ENCODE measurements around the gene LMTK2.
A peak's percentile ranks its signal among the peaks of the same experiment; 100 is the strongest.

LMTK2 gene

DNA sequence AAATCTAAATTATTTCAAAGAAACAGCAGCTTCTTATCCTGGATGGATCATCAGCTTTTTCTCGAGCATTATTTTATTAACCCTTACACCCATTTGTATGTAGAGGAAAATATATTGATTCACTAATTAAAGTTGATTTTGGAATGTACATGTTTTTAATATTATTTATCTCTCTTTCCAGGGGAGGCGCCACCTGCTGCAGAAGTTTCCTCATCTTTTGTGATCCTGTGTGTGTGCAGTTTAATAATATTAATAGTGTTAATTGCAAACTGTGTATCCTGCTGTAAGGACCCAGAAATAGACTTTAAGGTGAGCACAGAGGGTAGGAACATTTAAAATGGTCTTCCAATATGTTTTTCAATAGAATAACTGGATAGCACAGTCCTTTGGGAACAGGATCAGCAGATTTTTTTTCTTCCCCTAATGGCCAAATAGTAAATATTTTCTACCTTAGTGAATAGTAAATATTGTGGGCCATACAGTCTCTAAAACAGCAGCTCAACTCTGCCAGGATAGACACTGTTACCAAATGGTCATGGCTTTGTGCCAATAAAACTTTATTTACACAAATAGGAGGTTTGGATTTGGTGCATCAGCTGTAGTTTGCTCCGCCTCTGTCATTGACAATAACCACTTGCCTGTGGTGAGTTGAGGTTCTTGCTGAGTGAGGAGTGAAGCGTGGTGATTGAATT, 30.6 kb downstream of the LMTK2 start:
- no peak for DNase-seq (ENCODE audit: low read depth in 1 of 2, low spot score in 1 of 2)

DNA sequence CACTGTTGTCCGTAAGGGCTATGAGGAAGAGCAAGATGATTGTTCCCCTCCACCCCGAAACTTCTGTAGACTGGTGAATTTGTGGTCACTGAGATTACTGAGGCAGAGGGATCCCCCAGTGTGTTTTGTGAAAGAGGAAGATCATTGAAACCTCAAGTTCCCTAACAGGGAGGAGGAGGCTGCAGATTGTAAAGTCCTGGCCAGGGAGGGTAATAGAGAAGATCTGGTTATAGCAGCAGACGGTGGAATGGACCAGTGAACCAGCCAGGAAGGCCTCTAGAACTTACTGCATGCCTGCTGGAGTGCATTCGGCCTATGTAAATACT, 31.1 kb downstream of the LMTK2 start:
- no peak for DNase-seq (ENCODE audit: low read depth in 1 of 2, low spot score in 1 of 2)

DNA sequence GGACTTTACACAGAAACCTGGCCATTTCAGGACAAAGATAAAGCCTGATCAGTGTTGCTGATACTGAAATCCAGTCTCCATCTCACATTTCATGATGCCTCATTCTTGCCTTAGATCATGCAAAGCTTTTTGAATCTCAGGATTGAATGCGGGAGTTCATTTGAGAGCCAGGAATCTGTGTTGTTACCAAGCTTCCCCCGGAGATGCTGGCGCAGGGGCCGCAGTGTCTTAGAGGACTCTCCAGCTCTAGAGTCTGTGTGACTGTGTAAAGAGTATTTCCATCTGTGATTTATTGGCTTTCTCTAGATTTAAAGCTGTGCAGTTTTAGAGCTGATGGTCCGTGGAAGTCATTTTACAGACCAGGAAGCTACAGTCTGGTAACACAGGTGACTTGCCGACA, 32.0 kb downstream of the LMTK2 start:
- DNase-seq (ENCODE audit: low read depth in 1 of 2, low spot score in 1 of 2), result no peak

DNA sequence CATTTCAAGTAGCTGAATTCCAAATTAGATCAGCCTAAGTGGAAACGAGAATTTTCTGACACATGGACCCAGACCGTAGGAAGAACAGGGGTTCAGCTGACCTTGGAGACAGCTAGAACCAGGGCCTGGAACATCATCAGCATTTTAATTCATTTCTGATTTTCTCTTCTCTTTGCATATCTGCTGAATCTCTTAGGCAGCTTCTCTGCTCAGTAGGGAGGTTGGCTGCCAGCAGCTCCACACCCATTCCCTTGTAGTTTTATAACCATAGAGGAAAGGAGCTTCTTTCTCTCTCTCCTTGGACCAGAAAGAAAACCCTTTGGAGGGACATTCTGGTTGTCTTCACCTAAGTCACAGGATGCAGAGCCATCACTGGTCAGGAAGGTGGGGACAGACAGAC, 36.0 kb downstream of the LMTK2 start:
- DNase-seq (ENCODE audit: low read depth in 1 of 2, low spot score in 1 of 2), result no peak

DNA sequence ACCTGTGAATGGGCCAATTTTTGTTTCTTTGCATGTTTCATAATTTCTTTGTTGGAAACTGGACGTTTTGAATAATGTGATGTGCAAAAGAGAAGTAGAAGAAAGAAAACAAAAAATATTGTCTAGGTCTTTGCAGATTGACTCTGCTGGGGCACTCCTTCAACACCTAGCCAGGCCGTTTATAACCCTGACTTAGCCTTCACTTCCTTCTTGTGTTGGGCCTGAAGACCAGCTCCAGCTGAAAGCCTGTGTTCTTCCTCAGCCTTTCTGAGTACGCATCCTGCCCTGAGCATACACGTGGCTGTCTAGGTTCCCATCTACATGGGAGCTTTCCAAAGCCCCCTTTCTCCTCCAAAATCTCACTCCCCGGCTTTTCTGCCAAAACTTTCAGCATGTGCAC, 41.9 kb downstream of the LMTK2 start:
- DNase-seq (ENCODE audit: low read depth in 1 of 2, low spot score in 1 of 2), result no peak

DNA sequence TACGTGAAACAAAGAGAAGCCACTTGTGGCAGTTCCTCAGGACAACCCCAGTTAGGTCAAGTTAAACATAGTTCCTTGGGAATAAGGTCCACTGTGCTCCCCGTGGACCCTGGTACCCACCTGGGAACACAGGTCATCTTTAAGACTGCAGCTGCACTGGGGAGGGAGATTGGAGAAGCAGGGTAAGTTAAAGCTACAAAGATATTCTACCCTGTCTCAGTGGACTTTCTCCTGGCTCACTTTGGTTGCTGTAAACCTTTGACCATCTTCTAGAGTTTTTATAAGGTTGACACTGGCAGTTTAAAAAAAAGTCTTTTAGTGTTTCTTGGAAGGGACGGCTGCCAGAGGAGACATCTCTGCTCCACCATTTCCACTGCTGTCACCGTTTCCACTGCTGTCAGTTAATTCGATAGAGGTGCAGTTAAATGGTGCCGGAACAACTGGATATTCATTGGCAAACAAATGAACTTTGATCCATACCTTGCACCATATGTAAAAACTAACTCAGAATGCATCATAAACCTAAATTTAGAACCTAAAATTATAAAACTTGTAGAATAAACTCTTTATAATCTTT, 42.5 kb downstream of the LMTK2 start:
- no peak for DNase-seq (ENCODE audit: low read depth in 1 of 2, low spot score in 1 of 2)

DNA sequence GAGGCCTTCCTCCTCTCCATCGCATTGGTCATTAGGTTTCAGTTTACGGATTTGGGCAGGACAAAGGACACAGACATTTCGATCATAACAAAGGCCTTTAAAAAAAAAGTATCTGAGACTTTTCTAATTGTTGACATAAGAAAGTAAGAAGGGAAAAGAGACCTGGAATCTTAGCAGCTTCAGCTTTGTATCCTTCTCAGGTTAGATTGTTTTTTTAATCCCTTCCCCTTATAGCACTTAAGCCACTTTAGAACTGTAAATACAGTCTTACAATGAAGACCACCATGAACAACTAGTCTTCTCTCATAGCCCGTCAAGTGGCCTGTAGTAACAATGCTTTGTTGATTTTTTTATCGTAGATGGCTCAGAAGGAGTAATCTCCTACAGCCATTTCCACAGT, 45.2 kb downstream of the LMTK2 start:
- no peak for DNase-seq (ENCODE audit: low read depth in 1 of 2, low spot score in 1 of 2)

DNA sequence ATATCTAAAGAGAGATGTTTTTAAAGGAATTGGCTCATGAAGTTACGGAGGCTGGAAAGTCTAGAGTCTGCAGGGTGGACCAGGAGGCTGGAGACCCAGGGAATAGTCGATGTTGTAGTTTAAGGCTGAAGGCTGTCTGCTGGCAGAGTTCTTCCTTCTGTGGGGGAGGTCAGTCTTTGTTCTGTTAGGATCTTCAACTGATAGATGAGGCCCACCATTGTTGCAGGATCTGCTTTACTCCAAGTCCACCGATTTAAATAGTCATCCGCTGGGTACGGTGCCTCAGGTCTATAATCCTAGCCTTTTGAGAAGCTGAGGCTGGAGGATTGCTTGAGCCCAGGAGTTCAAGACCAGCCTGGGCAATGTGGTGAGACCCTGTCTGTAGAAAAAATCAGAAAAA, 50.0 kb downstream of the LMTK2 start:
- DNase-seq (ENCODE audit: low read depth in 1 of 2, low spot score in 1 of 2), result no peak

DNA sequence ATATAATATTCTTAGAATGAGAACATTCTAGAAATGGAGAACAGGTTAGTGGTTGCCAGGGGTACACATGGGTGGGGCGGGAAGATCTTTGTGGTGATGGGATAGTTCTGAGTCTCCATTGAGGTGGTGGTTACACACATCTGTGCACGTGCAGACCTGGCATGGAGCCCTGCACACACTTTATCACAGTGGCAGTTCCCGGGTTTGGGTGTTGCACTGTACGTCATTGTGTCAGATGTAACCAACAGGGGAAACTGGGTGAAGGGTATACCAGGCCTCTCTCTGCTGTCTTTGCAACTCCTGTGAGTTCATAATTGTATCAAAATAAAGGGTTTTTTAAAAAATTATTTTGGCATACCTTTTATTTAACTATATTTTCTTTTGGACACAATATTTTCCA, 51.1 kb downstream of the LMTK2 start:
- DNase-seq (ENCODE audit: low read depth in 1 of 2, low spot score in 1 of 2), result no peak

DNA sequence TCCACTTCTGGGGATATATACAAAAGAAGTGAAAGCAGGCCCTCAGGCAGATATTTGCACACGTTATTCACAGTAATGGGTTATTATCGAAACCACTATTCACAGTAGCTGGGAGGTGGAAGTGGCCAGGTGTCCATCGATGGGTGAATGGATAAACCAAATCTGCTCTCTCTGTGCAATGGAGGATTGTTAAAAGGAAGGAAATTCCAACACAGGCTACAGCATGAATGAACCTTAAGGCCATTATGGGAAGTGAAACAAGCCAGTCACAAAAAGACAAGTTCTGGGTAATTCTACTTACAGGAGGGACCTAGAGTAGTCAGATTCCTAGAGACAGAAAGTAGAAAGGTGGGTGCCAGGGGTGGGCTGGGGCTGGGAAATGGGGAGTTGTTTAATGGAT, 56.1 kb downstream of the LMTK2 start:
- DNase-seq (ENCODE audit: low read depth in 1 of 2, low spot score in 1 of 2), result no peak

DNA sequence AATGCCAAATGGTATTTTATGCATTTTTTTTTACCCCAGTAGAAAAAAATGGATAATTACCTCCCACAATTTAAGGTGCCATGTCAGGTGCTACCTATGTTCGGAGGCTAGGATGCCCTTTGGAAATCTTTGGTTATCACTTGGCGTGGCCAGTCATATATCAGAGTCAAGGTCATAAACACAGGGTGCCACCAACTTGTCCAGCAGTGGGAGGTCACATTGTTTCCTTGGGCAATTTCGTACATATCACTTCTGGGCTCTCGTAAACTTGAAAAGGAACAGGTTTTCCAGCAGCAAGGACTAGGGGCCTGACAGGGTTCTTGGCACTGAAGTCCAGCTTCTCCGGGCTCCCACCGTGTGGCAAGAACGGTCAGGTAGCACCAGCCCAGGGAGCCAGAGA, 56.6 kb downstream of the LMTK2 start:
- DNase-seq (ENCODE audit: low read depth in 1 of 2, low spot score in 1 of 2), result no peak

DNA sequence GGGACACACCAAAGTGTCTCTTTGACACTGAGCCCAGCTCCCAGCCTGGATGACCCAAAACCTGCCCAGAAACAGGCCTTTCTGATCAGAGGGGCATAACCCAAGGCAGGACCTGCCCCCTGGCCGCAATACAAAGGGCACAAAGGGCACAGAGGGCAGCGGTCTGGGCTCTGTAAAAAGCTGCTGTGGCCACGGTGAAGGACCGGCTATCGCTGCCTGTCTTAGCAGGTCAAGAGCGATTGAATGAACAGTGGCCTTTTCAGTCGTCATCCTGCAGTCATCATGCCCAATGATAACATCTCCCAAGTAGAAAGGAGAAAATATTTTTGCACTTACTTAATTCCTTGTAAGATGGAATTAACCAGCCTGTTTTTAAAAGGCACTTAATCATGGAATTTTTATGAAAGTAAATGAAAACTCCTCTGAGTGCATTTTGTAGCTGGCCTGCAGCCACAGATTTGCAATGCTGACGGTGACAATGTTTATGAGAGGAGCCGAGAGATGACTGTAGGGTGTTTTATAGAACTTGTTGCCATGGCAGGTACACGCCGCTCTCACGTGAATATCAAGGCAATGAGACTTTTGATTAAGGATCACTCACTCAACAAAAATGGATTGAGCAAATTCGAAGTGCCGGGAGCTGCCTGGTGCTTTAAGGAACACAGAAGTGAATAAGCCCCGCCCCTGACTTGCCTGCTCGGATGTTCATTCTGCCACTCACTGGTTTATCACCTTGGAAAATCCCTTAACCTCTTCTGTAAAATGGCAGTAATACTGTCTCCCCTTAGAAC, 57.2 kb downstream of the LMTK2 start:
- DNase-seq (ENCODE audit: low read depth in 1 of 2, low spot score in 1 of 2), result no peak

DNA sequence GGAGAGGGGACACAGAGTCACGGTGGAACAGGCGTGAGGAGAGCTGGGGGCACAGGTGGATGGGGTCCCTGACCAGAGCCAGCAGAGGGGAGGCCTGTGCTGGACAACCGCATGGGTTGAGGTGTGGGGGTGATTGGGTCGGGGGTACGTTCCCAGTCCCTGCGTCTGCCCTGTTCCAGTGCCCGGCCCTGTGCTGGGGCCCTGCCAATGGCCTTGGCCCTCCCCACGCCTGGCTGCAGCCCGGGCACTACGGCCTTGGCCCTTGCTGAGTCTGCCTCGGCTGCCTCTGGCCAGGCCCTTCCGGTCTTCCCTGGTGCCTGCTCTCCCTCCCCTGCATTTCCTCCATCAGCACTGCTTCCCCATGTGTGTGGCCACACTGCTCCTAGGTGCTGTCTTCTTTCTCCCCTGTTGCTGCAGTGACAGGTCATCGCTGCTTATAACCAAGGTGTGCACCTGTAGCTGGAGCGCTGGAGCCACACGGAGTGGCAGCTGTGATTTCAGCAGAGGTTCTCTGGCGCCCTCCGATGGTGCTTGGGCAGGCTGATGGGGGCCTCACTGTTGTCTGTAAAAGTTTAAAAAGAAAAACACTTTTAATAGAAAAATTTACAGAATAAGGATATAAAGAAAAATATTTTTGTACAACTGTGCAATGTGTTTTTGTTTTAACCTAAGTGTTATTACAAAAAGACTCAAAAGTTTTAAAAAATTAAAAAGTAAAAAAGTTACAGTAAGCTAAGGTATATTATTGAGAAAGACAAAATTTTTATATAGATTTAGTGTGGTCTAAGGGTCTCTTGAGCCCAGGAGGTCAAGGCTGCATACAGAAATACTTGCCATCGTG, 59.4 kb downstream of the LMTK2 start:
- peak in 1 of 2 donors; percentile 15 for DNase-seq (ENCODE audit: low read depth in 1 of 2, low spot score in 1 of 2)

DNA sequence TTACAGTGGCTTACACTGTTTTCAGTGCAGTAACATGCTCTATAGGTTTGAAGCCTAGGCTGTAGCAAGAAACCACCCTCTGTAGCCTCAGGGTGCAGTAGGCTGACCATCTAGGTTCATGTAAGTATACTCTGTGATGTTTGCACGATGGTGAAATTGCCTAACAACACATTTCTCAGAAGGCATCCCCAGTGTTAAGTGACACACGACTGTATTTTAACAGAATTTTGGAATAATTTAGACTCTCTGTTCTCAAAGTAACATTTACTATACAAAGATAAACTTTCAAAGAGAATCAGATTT, 60.0 kb downstream of the LMTK2 start:
- no peak for DNase-seq (ENCODE audit: low read depth in 1 of 2, low spot score in 1 of 2)

DNA sequence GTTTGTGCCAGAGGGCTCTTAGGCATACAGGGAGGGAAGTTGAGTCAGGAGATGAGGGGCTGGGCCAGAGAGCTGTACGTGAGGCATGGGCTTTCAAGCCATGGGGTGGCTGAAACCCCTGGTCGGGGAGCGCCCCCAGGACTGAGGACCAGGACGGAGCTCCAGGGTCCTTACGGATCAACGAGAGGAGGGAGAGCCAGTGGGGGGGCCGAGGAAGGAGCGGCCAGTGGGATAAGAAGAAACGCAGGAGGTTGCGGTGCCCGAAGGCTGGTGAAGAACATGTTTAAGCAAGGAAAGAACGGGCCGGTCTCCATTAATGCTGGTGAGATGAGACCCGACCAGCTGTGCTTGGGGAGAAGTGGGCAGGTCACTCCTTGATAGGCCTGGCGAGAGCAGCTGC, 61.0 kb downstream of the LMTK2 start:
- DNase-seq (ENCODE audit: low read depth in 1 of 2, low spot score in 1 of 2), result no peak

DNA sequence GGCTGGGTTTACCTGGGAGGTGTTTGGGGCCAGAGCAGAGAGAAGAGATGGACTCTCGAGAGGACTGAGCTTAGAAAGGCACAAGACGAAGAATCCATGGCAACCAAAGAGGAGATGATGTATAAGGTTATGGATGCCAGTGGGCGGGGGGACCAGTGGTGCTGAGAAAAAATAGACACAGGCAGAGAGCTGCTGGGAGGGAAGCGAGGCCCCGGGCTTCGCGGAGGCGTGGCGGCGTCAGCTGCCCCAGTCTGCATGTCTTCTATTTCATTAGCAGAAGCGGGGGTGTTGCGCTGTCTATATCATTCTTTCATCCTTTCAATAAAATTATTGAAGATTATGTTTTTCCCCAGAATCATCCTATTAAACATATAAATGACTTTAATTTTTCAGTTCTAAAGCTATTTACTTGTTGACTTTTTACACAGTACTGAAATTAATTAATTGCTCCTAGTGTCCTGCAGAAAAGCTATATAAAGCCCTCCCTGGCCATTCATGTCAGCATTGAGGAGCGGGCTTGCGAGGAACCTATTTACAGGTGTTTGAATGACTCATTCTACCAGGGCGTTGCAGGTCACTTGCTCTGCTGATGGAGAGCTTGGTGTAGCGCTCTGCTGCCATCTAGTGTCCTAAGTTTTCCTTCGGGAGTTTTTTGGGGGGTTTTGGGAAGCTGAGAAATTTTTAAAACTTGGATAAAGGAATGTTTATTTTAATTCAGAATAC, 61.7 kb downstream of the LMTK2 start:
- DNase-seq (ENCODE audit: low read depth in 1 of 2, low spot score in 1 of 2), result peak; percentile 30 to 34

DNA sequence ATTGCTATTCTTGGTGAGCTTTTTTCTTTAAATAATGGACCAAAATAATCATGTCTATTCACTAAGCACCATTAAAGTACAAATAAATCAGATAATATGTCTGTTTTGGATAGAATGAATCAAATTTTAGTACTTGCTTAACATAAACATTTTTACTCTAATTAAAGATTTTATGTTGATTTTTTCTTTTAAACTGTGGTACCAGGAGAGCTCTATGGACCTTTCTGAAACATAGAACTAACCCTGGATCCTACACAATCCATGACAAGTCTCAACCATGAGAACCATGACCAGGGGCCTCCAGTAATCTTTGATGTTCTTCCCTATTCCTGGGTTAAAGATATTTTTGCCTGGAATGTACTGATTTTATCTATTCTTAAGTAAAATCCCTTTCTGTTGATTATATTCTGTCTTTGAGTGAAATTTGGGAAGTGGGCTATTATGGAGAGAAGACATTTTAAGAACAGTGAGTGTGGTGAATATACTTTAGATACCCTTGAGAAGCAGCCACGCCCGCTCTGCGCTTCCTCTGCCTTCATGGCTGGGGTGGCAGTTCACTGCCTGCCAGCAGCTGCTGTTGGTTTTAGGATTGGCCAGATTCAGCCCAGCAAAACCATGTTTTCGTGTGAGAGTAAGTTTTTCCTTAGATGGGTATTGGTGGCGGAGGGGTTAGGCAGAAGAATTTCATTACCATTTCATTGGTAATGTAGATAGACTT, 62.4 kb downstream of the LMTK2 start:
- DNase-seq (ENCODE audit: low read depth in 1 of 2, low spot score in 1 of 2), result no peak

DNA sequence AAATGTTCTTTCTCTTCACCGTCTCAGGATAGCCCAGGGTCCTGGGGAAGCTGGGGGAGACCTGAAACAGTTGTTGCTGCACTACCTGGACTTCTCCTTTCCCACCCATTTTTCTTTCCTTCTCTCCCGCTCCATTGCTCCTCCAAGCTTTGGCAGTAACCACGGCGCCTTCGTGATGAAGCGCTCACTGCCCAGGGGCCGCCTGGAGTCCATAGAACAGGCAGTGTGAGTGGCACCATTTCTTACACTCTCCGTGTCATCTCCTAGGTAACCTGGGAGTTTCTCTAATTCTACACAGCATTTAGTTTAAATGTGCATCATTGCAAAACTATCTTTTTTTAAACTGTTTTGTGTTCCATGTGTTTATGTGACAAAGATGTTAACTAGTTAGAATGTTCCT, 64.3 kb downstream of the LMTK2 start:
- DNase-seq (ENCODE audit: low read depth in 1 of 2, low spot score in 1 of 2), result no peak

DNA sequence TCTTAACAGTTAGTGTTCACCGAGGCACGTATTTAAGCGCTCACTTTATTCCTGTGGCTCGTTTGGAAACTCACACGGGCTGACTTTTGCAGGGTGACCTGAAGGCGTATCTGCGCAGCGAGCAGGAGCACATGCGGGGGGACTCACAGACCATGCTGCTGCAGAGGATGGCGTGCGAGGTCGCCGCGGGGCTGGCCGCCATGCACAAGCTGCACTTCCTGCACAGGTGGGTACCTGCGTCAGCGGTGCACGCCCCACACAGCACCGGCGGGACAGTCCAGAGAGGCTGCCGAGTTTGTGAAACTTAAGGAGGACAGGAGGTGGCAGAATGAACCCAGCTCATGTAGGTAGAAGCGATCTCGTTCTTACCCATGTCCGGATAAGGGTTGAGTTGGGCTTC, 64.8 kb downstream of the LMTK2 start:
- DNase-seq (ENCODE audit: low read depth in 1 of 2, low spot score in 1 of 2), result no peak

DNA sequence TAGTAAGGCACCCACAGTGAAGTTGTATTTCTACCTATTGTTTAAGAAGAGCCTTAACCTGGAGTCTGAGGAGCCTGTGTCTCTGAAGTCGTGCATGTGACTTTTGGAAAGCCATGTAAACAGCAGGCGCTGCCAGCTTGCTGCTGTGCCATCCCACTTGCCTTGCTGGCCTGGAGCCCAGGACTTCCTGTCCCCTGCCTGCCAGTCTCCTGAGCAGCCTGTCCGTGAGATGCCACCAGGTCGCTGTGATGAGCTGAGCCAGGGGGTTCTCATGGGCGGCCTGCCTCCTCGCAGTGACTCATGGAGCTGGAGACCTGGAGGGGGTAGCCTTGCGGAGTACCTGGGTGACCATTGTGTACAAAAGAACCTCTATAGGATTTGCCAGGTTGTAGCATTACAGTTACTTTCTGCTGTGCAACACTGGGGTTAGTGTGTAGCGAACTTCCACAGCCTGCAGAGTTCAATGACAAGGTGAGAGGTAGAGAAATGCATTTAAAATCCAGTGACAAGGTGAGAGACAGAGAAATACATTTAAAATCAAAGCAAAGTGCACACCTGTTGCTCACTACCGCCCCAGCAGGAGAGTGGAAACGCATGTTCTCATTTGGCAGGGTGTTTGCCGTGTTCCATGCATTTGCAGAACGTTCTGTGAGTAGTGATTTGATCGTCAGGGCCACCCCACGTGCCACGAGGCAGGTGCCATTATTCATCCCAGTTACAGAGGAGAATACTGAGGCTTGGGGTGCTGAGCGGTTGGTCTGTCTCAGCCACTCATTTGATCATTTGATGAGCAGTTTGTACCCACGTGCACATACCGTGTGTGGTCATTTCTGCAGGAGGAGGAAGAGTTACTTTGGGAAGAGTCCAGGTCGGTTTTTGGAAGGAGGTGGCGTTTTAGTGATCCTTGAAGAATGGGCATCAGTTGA, 67.9 kb downstream of the LMTK2 start:
- no peak for DNase-seq (ENCODE audit: low read depth in 1 of 2, low spot score in 1 of 2)

Data from activated T-helper 1 cell treated with anti-CD3 and anti-CD28 coated beads, Interleukin-2, amount 50 U/mL, for 16 hours (primary cell).